Ecto neural progenitor cell (in vitro differentiated cells): ENCODE data around the gene NELFB.
"Not testable (repeated sequence)": the region's sequence is repeated elsewhere in the genome, so short reads cannot be mapped to it uniquely, and the experiment has no call there.

Source experiments
- DNase-seq: peaks from one replicate; pipeline ENCODE4 v3.0.0-alpha.2; 2018; ENCODE audit warnings: low spot score

Gene NELFB

DNA sequence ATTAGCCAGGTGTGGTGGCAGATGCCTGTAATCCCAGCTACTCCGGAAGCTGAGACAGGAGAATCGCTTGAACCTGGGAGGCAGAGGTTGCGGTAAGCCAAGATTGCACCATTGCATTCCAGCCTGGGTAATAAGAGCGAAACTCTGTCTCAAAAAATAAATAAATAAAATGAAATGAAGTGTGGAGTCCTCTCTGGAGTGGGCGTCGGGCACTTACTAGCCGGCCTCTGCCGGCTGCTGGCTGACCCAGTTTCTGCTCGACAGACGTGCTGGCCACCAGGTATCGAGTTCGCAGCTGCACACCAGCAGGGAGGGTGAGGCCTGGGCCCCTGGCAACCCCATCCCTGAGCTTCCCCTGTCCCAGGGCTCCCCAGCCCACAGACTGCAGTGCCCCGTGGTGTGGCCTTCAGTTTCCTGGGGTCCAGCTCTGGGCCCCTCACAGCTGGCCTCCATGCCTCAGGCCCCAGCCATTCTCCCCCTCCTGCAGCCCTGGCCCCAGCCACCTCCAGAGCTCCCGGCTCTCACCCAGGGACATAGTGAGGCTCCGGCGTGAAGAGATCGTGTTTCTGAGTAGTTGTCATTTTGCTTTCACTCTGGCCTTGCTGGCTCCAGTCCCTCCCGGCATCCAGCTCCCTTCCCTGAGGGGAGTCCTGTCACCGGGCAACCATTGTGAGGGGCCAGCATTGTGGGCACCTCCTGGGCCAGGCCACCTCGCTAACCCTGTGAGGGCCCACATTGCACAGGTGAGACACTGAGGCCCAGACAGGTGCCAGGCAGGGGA is 7.8 kb upstream of the NELFB start:
- DNase-seq = no peak

DNA sequence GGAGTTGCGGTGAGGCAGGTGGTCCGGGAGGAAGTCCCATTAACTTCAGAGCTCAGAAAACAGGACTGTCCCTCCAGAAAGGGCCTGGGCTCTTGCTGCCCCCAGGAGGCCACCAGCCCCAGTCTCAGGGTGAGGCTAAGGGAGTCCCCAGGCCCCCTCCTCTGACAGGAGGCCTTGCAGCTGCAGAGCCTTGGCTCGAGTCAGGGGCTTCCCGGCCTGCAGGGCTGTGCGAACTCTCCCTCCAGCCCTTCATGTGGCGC is 7.3 kb upstream of the NELFB start:
- DNase-seq = no peak

DNA sequence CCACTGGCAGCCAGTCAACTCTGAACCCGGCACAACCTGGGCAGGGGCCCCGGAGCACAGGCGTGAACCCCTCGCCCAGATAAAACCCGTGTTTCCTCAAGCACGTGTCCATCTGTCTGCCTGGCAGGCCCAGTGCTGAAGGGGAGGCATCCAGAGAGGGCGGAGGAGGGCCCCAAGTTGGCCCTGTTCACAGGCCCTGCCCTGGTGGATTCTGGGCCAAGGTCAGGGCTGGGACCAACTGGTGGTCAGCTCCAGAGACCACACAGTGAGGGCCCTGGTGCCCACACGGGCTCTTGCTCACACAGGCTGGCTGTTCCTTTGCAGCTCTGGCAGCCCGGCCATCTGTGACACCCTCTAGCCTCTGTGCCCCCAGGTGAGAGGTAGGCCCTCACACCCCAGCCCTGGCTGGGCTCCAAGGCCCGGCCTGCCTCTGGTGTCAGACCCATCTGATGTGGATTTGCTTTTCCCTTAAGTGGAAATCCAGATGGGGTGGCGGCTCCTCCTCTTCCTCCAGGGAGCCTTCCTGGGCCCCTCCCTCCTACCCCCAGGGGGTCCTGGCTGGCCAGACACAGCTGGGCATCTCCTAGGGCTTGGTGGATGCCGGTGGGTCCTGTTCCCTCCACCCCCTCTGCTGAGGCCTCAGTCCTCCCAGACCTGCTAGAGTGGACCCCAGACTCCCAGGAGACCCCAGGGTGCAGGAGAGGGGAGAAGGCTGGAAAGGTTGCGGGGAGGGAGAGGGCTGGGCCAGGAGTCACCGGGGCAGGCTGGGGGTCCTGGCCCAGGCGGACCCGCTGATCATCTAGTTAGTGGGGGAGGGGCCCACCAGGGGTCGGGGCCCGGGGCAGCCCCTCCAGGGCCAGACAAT is 4.6 kb upstream of the NELFB start:
- no peak for DNase-seq

DNA sequence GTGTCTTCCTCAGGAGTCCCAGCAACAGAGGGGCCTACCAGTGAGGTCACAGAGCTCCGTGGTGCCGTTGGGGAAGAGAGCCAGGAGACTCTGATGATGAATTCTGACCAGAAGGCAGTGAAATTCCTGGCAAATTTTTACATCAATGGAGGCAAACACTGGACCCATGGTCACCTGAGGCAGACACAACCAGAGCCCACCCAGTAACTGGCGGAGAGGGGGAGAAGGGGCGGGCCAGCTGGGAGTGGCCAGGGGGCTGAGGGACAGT is 4.0 kb upstream of the NELFB start, which contains the start of gene STPG3:
TSS of gene STPG3 (plus strand) at position 93 of the 268 bp plus-strand sequence. CDS start at position 94, 1 bp downstream.
- no peak for DNase-seq

DNA sequence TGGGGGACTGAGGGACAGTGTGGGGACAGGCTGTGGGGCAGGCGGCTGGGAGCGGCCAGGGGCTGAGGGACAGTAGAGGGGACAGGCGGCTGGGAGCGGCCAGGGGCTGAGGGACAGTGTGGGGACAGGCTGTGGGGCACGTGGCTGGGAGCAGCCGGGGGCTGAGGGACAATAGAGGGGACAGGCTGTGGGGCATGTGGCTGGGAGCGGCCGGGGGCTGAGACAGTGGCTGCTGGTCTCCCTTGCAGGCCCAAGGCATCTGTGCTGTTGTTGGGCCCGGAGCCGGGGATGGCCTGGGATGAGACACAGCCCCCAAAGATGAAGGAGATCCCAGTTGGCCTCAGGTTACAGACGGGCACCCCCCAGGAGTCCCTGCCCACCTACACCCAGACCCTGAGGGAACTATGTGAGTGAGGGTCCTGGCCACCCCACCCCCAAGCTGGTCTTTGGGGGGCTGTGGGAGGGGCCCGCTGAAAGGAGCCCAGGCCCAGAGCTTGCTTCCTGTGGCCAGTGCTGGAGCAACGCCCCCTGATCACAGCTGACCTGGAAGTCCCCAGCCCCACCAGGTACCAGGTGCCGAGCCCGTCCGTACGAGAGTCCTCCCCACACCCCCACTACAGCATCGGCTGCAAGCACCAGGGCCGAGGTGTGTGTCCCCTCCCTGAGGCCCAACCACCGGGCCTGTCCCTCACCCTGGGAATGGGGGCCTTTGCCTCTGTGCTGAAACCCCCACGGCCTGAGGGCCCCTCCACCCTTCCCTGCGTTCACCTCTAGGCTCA is 3.4 kb upstream of the NELFB start:
- no peak for DNase-seq

DNA sequence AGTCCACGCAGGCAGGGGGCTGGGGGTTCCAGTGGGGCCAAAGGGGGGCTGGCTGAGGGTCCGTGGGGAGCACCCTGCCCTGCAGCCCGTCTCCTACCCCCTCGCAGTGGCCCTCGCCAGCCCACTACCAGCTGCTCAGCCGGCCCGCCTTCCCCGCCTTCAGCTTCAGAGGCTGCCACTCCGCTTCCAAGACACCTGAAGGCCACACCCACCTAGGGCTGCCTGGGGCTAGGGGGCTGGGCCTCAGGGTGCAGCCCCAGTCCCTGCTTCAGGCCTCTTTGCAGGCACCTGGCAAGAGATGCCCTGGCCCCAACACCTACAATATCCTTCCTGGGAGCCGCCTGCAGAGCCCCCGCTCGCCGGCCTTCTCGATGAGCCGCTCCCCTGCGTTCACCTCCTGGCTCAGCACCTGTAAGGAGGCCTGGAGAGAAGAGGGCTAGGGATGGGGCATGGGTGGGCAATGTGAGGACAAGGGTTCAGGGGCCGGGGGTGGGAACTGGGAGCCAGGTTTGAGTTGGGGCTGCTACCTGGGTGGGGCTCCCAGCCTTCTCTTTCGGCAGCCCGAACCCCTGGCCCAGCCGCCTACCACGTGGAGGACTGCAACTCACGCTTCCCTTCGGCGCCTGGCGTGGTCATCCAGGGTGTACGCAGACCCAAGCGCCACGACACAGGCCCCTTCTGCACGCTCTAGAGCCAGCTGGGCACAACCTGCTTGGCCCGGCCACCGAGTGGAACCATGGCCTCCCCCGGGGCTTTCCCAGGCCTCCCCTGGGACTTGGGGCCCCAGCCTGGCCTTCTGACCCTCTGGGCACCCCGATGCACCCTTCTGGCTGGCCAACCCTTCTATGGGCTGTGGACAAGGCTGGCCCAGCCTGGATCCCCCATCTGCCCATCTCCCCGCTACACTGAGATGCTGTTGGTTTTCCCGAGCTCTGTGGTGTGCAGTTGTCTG is 2.3 kb upstream of the NELFB start:
- no peak for DNase-seq

DNA sequence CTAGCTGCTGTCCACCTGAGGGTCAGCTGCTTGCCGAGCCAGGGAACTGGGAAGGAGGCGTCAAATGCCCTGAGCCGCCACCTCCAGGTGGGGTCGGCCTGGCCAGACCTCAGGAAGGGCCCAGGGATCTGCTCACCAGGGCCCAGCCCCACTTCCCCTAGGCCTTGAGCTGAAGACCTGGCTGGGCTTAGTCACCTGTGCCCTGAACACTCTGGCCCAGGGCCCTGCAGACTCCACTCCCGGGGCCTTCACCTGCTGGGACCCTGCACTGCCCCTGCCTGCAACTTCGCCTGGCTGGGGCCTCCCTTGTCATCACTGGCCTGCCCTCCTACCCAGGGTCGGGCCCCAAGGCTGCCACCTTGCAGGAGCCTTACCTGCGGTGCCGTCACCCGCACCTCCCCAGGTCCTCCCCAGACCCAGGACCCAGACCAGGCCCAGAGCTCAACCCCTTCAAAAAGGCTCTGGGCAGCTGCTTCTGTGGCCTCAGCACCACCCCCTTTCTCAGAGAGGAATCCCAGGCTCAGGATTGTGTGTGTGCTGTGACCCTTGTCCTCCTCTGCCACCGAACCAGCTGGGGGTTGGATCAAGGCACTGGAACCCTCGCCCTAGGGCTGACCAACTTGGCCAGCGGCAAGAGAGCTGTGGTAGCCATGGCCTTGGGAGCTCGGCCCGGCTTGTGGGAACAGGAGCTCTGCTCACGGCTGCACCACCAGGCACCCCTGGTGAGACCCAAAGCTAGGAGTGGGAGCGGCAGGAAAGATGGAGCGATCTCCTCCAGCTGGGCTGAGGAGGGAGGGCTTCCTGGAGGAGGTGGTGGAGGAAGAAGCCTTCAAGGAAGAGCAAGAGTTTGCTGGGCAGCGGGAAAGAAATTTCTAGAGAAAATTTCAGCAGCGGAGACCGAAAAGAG is 1.2 kb upstream of the NELFB start:
- peak; percentile 71 for DNase-seq

DNA sequence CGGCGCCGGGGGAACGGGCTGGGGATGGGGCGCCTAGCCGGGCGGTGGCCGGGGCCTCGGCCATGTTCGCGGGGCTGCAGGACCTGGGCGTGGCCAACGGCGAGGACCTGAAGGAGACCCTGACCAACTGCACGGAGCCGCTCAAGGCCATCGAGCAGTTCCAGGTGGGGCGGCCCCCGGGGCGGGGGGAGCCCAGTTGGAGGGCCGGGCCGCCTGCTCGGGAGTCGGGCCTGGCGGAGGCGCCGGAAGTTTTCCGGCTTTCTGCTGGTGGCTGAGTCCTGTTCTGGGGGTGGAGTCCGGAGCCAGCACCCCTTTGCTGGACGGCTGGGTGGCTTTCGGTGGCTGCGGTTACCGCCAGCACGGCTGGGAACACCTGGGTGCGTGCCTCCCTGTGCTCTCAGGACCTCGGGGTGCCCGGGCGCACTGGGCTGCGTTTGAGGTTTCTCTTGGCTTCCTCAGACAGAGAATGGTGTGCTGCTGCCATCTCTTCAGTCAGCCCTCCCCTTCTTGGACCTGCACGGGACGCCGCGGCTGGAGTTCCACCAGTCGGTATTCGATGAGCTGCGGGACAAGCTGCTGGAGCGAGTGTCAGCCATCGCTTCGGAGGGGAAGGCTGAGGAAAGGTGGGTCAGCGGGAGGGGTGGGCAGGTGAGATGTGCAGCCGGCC is 454 bp downstream of the NELFB start:
- no peak for DNase-seq

DNA sequence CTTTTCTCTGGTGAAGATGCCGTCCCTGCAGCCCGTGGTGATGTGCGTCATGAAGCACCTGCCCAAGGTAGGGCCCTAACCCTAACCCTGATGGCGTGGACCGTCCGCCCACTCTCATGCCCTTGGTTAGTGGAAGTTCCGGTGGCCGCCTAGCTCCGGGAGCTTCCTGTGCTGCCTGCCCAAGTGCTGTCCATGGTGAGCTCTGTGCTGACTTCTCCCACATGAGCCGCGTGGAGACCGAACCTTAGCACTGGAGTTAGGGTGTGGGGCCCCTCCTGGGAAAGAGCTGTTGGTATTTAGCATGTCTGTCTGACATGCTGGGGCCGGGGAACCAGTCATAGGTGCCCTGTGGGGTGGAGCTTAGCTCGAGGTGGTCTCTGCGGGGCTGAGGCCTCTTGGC is 1.2 kb downstream of the NELFB start:
- no peak for DNase-seq

DNA sequence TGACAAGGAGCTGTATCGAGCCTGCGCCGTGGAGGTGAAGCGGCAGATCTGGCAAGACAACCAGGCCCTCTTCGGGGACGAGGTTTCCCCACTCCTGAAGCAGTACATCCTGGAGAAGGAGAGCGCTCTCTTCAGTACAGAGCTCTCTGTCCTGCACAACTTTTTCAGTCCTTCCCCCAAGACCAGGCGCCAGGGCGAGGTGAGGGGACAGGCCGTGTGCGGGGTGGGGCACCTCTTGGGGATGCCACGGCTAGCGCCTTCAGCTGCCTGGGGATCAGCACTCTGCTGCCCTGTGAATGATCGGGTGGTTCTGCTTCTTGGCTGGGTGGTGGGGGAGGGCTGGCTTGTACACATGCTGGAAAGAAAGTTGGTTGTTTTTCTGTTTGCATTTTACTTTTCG is 1.7 kb downstream of the NELFB start:
- DNase-seq = no peak

DNA sequence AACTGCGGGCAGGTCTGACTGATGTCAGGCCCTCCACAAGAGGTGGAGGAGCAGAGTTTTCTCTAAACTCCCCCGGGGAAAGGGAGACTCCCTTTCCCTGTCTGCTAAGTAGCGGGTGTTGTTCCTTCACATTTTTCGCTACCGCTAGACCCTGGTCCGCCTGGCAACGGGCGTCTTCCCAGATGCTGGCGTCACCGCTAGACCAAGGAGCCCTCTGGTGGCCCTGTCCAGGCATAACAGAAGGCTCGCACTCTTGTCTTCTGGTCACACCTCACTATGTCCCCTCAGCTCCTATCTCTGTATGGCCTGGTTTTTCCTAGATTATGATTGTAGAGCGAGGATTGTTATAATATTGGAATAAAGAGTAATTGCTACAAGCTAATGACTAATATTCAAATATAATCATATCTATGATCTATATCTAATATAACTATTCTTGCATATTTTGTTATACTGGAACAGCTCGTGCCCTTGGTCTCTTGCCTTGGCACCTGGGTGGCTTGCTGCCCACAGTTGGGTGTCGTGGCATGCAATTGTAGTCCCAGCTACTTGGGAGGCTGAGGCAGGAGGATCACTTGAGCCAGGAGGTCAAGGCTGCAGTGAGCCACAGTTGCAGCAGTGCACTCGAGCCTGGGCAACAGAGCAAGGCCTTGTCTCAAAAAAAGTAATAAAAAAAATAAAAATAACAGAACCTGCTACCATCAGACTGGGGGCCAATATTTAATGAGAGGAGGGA is 7.2 kb downstream of the NELFB start:
- DNase-seq = not testable (repeated sequence)

DNA sequence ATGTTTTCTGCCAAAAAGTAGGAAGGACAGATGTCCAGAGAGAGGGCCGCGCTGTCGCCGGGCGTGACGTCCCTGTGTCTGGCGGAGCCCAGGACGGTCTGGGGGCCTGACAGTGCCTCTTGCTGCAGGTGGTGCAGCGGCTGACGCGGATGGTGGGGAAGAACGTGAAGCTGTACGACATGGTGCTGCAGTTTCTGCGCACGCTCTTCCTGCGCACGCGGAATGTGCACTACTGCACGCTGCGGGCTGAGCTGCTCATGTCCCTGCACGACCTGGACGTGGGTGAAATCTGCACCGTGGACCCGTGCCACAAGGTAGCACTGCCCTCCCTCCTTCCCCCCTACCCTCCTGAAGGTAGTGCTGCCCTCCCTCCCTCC is 7.8 kb downstream of the NELFB start:
- no peak for DNase-seq

DNA sequence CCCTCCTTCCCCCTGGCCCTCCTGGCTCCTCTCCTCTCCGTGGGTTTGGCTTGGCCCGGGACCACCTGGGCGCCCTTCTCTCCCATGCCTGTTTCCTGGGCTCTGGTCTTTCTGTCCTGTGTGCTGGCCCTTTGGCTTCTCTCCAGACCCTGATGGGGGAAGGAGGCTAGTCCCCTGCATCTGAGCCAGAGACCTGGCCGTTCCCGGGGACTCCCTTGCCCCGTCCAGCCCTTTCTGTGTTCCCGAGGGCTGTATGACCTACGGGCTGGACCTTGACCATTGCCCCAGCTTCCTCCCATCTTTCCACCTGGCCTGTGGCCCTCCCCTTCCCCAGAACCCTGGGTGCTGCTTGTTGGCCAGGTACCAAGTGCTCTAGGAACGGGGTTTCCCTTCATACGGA is 8.4 kb downstream of the NELFB start:
- no peak for DNase-seq

DNA sequence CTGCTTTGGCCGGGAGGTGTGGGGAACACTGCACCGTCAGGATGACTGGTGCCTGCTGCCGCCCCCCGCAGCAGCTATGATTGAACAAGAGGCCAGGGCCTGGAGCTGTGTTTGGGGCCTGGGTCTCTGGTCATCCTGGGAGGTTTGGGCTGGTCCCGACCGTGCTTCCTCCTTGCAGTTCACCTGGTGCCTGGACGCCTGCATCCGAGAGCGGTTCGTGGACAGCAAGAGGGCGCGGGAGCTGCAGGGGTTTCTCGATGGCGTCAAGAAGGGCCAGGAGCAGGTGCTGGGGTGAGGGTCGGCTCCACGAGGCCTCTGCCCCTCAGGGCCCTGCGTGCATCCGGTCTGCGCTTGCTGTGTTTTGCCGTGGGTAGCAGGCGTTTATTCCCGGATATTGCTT is 8.9 kb downstream of the NELFB start:
- no peak for DNase-seq

DNA sequence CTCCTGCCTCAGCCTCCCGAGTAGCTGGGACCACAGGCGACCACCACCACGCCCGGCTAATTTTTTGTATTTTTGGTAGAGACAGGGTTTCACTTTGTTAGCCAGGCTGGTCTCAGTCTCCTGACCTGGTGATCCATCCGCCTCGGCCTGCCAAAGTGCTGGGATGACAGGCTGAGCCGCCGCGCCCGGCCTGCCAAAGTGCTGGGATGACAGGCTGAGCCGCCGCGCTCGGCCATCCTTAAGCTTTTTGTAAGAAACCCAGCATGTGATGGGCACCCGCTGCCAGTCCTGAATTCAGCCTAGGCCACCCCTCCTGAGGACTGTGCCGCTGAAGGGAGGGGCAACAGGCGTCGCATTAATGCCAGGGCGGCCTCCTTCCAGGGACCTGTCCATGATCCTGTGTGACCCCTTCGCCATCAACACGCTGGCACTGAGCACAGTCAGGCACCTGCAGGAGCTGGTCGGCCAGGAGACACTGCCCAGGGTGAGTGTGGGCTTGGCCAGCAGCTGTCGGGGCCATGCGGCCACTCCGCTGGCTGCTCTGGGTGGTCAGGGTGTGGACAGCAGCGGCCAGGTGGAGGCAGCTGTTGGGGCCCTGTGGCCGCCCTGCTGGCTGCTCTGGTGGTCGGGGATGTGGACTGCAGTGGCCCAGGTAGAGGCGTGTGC is 10.5 kb downstream of the NELFB start:
- no peak for DNase-seq

DNA sequence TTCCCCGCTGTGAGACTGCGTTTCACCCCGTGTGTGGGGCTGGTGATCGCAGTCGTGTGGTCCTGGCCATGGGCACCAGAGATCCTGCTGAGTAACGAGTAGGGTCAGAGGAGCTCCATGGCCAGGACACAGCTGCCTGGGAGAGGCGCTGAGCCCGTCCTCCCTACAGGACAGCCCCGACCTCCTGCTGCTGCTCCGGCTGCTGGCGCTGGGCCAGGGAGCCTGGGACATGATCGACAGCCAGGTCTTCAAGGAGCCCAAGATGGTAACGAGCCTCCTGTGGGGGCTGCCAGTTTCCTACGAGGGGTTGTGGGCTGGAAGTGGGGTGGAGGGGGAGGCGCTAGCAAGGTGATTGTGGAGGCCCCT is 11.0 kb downstream of the NELFB start:
- no peak for DNase-seq

DNA sequence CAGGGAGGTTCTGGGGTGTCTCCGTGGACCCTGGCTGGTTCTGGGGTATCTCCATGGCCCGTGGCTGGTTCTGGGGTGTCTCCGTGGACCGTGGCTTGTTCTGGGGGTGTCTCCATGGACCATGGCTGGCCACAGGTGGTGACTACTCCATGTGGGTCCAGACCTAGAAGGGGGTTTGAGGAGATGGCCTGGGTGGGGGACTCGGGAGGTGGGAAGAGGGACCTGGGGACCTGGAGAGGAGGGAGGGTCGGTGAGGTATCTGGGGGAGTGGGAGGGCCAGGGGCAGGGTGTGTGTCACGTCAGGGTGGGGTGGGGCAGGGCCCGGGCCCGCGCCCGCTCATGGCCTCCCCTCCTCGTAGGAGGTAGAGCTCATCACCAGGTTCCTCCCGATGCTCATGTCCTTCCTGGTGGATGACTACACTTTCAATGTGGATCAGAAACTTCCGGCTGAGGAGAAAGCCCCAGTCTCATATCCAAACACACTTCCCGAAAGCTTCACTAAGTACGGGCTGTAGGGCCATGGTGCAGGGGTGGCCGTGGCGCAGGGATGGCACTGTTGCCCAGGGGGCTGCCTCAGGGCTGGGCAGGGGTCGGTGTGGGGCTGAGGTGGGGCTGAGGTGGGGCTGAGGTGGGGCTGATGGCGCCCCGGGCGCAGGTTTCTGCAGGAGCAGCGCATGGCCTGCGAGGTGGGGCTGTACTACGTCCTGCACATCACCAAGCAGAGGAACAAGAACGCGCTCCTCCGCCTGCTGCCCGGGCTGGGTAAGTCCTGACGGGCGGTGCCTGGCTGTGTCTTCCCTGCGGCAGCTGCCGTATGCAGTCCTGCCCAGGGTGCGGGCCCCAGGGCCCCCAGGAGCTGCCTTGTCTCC is 11.7 kb downstream of the NELFB start:
- no peak for DNase-seq

DNA sequence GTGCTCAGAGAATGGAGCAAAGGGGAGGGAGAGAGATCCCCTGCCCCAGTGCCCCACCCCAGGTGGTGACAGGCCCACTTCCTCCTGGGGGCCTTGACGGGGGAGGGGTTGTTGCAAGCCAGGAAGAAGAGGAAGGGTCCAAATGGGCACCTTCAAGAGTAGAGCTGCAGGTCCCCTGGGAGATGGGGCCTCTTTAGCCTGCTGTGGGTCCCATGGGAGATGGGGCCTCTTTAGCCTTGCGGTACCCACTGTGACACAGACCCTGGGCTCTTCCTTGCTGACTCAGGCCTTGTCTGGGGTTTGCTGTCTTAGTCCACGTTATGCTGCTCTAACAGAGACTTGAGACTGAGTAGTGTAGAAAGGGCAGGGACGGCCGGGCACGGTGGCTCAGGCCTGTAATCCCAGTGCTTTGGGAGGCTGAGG is 12.8 kb downstream of the NELFB start:
- DNase-seq = no peak
